ENCODE measurements around the gene KIF18B. TPM values are rescaled to one million over a fixed set of nuclear protein-coding genes. Genes with fewer than 3 reads are reported as not detected.

Gene KIF18B
- 1 to 10 TPM; 2.9 to 6.0 TPM for total RNA-seq
- polyA plus RNA-seq (ENCODE audit: insufficient read length in 6 of 6) = 10 to 100 TPM; 11.0 to 24.5 (median 15.1) TPM
- long read RNA-seq, donor 1 = 0 reads
- long read RNA-seq, donor 2, partial matches to known transcripts = 0 of 1 reads
- long read RNA-seq, donor 2, other reads (novel, unspliced or antisense) = 0 of 1 reads
- long read RNA-seq, donor 3 = 0 reads
- long read RNA-seq, donor 4 = 0 reads
- long read RNA-seq, donor 5 = 0 reads
- long read RNA-seq, donor 6, partial matches to known transcripts = 6 of 6 reads
- long read RNA-seq, donor 6, other reads (novel, unspliced or antisense) = 0 of 6 reads
- long read RNA-seq, donor 7 = 0 reads
- long read RNA-seq, donor 8 = 0 reads
- long read RNA-seq, donor 9 = 0 reads
- long read RNA-seq, donor 10 = 0 reads
- long read RNA-seq, donor 11 = 0 reads
- long read RNA-seq, donor 12 = 0 reads

GRCh38 chr17:44947461-44948314, at the start of gene KIF18B:
TSS of gene KIF18B (minus strand) at chr17:44947773. CDS start at chr17:44936344, 11,429 bp downstream.
- Histone ChIP-seq H3K27ac (peak within 1 kb of the TSS; percentile 69 to 83), H3K4me3 (peak within 1 kb of the TSS; percentile 55 to 69), H3K9me3 (no peaks in the 10 kb centered on the region), H3K36me3 (no peaks in the 10 kb centered on the region), H3K27me3 (no peaks in the 10 kb centered on the region), H3K4me1 (peaks cover 5 to 22% of the 10 kb centered on the region in 2 donors)
- ATAC-seq = peak; percentile 99
- intact Hi-C loops (cut with DNase I) = no loop called here
- peak in 1 of 2 donors; percentile 9 for TF ChIP-seq CTCF (IDR thresholded peaks at IDR 0.05)
- DNase-seq = peak; percentile 85 to 94 (median 92)

GRCh38 chr17:44996304-44996703, 48.7 kb upstream of the KIF18B start:
- Histone ChIP-seq H3K27me3 (peaks cover 0 to 24% of the 10 kb centered on the region in 2 donors), H3K36me3 (no peaks in the 10 kb centered on the region), H3K4me3 (no peak overlapping the region), H3K4me1 (no peaks in the 10 kb centered on the region), H3K9me3 (peaks cover 0 to 5% of the 10 kb centered on the region in 2 donors), H3K27ac (no peak overlapping the region)
- intact Hi-C loops (cut with DNase I) = no loop called here
- DNase-seq (no peak), ATAC-seq (no peak)
- no peak for TF ChIP-seq CTCF (IDR thresholded peaks at IDR 0.05)

- Histone ChIP-seq H3K27ac (no peak overlapping the region), H3K27me3 (peaks cover 0 to 24% of the 10 kb centered on the region in 2 donors), H3K4me3 (no peak overlapping the region), H3K4me1 (no peaks in the 10 kb centered on the region), H3K9me3 (peaks cover 0 to 5% of the 10 kb centered on the region in 2 donors), H3K36me3 (no peaks in the 10 kb centered on the region)
- intact Hi-C loops (cut with DNase I) = no loop called here
- no peak for TF ChIP-seq CTCF (IDR thresholded peaks at IDR 0.05)
- ATAC-seq = no peak
- no peak for DNase-seq
Observed at GRCh38 chr17:44995436-44996001, 47.9 kb upstream of the KIF18B start.

- no peak overlapping the region for H3K4me3 ChIP-seq
Observed at GRCh38 chr17:44992242-44992939, 44.8 kb upstream of the KIF18B start.

More at GRCh38 chr17:44992242-44992939, 44.8 kb upstream of the KIF18B start:
- no peak for TF ChIP-seq CTCF (IDR thresholded peaks at IDR 0.05)
- Histone ChIP-seq H3K9me3 (no peaks in the 10 kb centered on the region), H3K4me1 (no peaks in the 10 kb centered on the region), H3K36me3 (no peaks in the 10 kb centered on the region), H3K27ac (no peak overlapping the region), H3K27me3 (peaks cover under 1 to 42% of the 10 kb centered on the region in 2 donors)
- intact Hi-C loops (cut with DNase I) = no loop called here
- ATAC-seq = no peak
- no peak for DNase-seq
